Stimulated activated CD8-positive, alpha-beta memory T cell treated with anti-CD3 and anti-CD28 coated beads, Interleukin-12 subunit alpha, Interleukin-12 subunit beta, amount 100 ng/mL, for 1 hour (primary cell): ENCODE measurements around the gene GOT2.
A peak's percentile ranks its signal among the peaks of the same experiment; 100 is the strongest.
"Not testable (repeated sequence)": the region's sequence is repeated elsewhere in the genome, so short reads cannot be mapped to it uniquely, and the experiment has no call there.

Source experiments
- DNase-seq: peaks from one replicate; pipeline ENCODE4 v3.0.0-alpha.2; 2020; ENCODE audit warnings: low read depth

GOT2 gene

DNA sequence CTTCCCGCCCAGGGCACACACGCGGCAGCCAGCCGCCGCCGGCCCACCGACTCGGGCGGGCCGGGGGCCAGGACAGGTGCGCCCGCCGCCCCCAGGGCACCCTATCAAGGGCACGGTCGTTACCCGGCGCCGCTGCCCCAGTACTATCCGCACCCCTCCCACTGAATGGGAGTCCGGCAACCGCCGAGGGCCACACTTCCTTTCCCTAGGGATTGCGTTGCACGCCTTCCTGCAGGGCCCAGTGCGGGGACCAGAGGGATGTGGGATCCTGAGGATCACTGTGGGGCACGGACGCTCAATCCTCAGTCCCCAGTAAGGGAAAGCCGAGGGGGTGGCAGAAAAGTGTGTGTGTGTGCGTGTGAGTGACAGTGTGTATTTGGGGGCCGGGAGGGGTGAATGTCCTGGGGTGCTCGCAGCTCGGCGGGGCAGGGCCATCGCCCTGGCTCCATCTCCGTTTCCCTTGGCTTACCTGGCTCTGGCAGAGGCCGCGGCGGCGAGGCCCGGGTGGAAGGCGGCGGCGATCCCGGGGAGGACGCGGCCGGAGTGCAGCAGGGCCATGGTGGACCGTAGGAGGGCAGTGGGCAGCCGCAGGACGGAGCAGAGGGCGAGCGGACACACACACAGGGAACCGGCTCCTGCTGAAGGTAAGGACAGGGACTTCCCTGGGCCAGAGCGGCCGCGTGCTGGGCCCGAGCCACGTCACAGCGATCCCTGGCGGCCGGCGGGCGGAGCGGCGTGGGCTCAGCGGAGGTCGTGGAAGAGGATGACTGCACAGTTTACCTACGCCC, at the start of gene GOT2:
GOT2 (minus strand) TSS at position 646 of the 788 bp plus-strand sequence; CDS start at position 558, 88 bp downstream.
- peak; percentile 56 for DNase-seq

DNA sequence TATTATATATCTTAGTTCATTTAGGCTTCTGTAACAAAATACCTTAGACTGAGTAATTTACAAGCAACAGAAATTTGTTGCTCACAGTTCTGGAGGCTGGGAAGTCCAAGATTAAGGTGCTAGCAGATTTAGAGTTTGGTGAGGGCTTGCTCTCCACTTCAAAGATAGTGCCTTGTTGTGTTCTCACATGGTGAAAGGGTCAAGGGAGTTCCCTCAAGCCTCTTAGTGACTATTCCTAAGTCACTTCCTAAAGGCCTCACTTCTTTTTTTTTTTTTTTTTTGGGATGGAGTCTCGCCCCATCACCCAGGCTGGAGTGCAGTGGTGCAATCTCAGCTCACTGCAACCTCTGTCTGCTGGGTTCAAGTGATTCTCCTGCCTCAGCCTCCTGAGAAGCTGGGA, 45.2 kb upstream of the GOT2 start:
- DNase-seq, result not testable (repeated sequence)

DNA sequence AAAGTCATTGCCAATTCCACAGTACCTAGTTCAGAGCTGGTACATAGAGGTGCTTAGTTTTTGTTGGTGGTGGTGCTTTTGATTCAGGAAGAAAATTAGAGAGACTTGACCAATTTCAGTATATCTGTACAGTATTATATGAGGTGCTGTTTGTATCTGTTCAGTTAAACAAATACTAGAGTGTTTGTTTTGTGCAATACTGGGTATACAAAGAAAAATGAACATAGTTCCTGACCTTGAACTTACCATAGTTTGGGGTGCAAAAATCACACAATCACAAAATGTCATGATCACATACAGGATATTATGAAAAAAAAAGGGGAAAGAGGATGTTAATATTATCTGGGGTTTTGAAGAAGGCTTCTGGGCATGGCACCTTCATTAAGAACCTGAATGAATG, 39.8 kb upstream of the GOT2 start:
- DNase-seq, result no peak

DNA sequence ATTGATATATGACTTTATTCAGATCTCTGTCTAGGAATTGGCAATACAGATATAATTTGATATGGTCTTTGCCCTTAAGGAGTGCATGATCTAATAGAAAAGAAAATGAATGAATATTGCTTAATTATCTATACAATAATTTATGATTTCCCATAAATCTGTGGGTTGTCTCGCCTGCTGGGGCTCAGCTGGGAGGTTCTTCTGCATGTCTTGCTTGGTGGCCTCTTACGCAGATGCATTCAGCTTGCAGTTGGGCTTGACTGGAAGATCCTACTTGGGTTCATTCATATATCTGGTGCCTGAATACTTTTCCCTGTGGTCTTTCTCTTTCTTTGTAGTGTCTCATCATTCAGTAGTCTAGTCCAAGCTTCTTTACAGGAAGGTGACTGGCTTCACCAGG, 34.0 kb upstream of the GOT2 start:
- no peak for DNase-seq

DNA sequence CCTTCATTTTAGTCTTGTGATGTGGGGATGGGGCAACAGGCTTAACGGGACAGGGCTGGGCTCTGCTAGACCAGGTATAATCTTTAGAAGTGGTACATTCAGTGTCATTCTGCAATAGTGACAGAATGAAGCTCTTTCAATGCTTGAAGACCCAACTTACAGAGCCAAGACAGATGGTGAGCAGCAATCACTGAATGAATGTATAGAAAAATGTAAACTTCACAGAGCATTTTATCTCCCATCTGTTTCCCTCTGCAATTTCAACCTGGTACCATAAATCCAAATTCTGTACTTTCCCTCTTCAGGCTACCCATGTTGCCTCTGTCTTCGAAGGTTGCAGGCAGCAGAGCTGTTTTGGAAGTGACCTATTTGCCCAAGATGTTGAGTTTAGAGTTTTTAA, 33.5 kb upstream of the GOT2 start:
- DNase-seq, result no peak

DNA sequence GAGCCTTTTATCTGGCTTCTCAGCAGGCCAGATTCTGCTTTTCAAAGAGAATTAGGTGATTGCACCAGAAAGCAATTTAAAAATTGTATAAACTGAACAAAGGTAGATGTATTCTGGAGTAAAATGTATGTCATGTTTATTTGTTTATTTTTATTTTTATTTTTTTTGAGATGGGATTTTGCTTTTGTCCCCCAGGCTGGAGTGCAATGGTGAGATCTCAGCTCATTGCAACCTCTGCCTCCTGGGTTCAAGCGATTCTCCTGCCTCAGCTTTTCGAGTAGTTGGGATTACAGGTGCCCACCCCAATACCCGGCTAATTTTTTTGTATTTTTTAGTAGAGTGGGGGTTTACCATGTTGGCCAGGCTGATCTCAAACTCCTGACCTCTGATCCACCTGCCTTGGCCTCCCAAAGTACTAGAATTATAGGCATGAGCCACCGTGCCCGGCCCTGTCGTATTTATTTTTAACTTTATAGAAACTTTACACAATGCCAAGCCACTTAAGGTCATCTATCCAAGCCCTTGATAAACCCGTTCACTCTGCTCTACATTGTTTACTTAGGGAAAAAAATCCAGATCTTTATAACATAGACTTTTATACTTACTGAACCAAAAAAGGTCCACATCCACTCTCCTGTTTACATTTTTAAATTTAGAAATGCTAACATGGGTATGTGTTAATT, 22.7 kb upstream of the GOT2 start:
- no peak for DNase-seq

DNA sequence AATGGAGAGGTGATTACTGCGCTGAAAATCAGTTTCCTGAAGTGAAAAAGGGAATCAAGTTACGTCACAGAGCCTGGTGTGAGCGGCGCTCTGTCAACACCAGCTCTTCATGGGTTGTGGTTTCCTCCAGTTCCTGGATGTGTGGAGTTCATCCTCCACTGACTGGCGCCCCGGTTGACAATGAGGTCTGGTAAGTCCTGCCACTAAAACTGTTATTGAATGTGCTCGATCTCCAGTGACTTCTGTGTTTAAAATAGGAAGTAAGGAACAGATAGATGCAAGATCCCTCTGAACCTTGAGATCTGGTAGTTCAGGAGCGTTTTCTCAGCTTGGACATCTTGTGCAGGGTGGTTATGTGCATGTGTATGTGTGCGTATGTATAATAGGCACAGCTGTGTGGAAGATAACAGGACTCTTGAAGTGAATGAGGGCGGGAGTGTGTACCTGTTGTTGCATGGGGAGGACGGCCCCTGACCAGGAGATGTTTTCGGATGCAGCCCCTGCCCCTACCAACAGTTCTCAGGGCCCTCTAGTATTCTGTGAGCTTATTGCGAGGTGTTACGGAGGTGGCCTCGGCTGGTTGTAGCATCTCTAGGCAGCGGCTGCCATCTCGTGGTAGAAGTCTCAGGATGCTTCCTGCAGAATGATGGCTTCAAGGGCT, 22.0 kb upstream of the GOT2 start:
- peak; percentile 60 for DNase-seq

DNA sequence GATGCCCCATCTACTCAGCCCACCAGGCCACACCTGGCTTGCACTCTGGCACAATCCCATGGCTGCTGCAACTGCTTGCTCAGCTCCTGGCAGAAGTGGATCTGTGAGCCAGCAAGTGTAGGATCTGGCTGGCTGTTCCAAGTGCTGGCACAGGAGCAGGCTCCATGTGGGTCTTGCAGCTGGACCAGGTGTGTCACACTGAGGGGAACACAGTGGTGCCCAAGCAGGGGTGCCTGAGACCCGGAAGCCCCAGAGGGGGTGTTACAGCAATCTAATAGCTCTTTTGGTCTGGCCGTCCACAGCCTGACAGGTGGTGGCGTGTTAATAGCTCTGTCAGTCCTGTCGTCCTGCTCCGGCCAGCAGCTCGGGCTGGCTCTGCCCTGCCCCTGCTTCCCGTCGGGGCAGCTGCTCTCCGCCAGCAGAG, 19.6 kb upstream of the GOT2 start:
- DNase-seq, result no peak

DNA sequence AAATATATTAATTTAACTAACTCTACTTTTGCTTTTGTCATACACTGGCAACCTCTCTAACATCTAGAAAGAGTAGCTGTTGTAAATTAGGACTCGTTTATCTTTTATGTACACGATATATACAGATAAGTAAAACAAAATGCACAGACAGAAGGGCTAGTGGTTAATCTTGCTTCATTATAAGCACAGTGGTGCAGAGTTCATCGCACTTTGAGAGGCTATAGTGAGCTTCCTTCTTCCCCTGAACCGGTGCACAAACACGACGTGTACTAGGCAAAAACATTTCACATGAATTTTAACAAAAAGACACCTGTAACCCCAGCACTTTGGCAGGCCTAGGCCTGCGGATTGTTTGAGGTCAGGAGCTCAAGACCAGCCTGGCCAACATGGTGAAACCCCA, 10.4 kb upstream of the GOT2 start:
- DNase-seq, result no peak

DNA sequence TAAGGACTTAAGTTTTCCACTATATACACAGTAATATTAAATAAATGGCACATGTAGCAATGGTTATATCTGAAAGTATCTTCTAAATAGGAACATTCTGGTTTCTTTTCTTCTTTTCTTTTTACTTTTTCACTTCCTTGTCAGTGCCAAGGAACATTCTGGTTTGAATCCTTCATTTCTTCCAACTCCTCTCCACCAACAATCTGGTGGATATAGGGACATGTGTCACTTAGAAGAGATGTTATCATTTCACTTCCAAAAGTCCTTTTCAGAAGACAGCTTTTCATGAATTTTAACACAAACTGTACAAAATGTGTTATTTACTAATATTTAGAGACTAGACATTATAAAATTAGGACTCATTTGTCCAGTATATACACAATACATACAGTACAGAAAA, 7.9 kb upstream of the GOT2 start:
- no peak for DNase-seq

DNA sequence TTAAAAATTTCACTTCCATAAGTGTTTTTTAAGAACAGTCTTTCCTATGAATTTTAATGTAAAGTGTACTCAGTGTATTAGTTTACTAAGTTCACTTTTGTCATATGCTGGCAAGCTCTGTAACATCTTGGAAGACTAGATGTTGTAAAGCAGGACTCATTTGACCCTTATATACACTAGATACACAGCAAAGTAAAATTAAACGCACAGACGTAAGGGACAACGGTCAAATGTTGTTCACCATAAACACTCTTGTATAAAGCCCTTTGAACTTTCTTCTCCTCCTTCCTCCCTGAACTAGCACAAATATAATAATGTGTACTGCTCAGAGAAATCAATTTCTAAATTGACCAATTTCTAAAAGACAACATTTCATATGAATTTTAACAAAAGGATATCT, 7.0 kb upstream of the GOT2 start:
- no peak for DNase-seq

DNA sequence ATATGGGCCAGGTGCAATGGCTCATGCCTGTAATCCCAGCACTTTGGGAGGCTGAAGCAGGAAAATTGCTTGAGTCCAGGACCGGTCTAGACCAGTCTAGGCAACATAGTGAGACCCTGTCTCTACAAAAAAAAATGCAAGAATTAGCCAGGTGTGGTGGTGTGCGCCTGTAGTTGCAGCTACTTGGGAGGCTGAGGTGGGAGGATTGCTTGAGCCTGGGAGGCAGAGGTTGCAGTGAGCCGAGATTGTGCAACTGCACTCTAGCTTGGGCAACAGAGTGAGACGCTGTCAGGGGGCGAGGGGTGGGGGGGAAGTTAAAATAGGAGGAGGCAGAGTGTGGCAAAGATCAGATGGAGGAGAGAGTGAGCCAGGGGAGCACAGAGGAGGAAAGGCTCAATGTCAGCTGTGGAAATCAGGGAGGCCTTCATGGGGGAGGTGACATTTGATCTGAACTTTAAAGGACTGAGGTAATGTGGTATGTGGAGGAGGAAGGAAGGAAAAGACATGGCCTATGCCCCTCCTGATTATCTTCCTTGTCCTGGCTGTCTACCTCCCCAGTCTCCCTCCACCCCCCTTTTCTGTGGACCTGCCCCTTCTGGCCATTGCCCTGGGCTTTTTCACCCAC, 4.7 kb upstream of the GOT2 start:
- DNase-seq, result no peak

DNA sequence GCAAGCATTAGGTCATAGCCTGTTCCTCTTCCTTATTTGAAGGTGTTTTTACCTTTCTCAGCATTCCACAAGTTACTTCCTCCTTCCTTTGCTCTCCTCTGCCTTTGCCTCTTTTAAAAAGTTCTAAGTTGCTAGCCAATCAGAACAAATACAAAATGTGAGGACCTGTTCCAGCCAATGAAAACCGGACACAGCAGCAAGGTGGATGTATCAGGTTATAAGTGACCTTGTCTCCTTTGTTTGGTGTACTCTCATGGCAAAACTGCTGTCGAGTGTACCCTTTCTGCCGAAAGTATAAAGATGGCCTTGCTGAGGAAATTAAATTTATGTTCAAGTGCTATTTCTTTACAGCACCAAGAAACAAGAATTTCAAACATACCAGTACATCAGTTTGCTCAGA, 2.2 kb upstream of the GOT2 start:
- not testable (repeated sequence) for DNase-seq

DNA sequence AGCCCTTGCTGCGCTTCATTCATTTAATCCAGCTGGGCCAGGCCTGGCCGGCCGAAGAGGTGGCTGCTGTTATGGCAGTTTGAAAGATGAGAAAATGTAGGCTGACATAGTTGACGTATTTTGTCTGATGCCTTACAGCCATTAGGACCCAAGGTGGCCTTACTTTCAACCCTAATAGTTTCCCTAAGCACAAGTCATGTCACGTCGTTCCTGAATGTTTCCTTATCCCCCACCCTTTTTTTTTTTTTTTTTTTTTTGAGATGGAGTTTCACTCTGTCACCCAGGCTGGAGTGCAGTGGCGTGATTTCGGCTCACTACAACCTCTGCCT, 307 bp upstream of the GOT2 start:
- DNase-seq, result no peak

DNA sequence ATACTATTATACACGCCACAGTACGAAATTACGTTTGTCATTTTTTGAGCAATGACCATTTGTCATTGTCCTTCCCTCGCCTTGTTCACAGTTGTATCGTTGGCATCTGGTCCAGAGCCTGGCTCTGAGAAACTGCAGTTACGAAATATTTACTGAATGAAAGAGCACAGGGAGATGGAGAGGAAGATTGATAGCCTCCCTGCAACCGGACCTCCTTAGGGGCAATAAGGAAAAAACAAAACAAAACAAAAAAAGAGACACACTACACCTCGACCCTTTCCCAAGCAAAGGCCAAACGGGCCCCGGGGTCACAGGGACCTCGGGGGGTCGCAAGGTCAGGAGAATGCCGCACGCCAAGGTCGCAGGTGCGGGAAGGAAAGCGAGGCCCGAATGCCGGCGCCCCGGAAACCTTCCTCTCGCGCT, 857 bp downstream of the GOT2 start:
- DNase-seq, result no peak

DNA sequence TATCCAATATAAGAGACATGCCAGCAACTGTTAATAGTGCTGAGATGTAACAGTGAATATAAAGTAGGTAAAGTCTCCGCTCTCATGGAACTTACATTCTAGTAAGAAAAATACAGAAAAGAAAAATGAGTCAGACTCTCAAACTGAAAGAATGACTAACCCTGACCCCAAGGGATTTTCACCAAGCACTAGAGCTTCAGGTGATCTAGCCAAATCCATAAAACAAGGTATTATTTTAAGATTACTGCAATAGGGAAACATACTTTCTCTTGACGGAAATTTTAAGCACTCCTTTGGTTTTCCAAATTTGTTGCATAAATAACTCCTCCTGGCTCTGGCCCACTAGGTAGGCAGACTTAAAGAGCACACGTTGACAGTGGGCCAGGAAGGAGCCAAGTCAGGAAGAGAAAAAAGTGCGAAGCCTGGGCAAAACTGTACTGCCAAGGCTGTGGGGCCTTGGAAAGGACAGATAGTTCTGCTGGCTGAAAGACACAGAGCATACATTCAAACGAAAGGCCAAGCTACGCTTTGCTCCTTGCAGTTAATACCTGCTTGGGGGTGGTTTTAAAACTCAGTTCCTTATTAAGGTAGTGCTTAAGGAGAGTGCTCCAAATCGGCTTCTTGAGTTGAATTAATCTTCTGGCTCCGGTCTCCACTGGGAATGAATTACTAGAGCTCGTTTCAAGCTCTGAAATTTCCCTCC, 1.4 kb downstream of the GOT2 start:
- no peak for DNase-seq

DNA sequence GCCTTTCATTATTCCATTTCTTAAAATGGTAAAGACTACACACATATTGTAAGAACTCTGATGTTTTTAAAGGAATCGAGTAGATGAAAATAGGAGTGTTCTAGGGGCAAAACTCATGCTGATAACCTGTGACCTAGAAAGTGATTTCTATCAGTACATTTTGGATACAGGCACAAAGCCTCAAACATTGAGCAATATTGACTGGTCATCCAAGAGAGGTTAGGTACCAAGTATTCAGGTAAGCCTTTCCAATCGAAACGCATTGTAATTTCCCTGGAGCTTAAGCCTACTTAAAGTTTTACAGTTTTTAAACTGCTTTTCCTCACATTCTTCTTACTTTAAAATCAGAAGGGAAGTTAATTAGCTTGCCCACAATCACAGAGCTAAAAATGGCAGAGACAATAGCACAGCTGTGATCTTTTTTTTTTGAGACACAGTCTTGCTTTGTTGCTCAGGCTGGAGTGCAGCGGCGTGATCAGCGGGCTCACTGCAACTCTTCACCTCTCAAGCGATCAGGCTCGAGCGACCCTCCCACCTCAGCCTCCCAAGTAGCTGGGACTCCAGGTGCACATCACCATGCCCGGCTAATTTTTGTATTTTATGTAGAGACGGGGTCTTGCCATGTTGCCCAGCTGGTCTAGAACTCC, 3.3 kb downstream of the GOT2 start:
- no peak for DNase-seq

DNA sequence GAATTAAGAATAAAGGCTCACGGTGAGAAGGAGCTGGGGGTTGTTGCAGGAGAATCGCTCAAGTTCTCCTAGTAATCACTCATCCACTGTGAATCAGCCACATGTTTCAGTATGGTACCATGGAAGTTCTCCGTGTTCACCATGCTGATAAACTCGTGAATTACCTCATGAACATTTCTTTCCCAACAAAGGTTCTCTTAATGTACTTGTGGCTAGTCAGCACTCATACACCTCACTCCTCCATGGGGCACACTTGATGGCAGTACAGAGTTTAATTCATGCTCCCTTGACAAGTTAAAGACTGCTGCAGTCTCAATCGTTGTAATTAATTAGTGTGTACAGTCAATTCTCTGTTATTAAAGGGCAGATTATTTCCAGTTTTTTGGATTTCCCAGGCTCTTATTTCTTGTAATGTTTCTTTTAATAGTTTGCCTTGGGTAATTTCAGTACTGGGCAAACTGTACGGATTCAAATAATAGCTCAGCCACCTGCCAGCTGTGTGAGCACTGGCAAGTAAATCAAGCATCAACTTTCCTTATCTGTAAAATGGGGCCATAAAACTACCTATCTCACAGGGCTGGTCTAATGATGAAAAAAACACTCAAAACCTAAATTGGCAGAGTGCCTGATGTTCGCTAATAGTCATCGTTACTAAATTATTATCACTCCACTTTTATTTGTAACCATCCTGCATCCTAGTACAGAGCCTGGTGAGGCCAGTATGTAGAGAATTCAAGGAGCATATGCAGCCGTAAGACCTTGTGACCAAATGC, 6.1 kb downstream of the GOT2 start:
- DNase-seq, result no peak

DNA sequence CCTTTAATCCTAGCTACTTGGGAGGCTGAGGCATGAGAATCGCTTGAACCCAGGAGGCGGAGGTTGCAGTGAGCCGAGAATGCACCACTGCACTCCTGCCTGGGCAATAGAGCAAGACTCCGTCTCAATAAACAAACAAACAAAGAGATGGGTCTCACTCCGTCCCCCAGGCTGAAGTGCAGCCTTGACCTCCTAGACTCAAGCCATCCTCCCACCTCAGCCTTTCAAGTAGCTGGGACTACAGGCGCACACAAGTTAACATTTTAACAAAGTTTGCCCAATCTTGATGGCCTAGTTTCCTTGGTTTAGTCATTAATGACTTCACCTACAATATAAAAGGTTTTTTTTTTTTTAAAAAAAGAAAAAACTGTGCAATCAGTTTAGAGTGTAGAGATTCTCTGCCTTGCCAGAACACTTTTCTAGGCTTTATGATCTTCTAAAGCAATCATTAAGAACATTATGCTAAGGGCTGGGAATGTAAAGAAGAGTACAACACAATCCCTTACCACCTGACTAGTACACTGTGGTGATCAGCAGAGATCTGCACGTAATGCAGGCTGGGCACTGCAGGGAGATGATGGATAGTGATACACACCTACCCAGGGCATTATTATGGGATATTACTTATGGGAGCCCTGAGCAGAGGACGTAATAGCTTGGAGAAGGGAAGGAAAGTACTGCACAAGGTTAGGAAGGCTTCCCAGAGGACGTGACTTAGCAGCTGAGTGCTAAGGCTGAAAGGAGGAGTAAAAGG, 6.9 kb downstream of the GOT2 start:
- DNase-seq, result no peak

DNA sequence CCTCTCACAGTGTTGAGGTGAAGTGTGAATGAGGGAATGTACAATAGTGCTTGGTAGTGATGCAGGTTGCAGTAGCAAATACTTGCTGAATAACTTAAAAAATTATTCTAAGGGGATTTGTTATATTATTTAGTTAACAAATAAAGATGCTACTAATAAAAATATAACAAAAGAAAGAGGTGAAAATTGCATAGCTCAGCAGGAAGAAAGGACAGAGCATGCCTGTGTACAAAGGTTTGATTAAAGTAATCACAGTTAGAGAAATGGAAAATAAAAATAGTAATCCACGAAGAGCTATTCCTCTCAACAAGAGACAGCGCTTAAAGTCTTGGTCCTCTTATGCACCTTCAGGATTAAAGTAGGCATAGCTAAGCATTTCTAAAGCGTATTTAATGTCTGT, 11.0 kb downstream of the GOT2 start:
- no peak for DNase-seq
